Measurements from ENCODE around the gene SDK2. TPM values are rescaled to one million over a fixed set of nuclear protein-coding genes. Genes with fewer than 3 reads are reported as not detected.
A peak's percentile ranks its signal among the peaks of the same experiment; 100 is the strongest.

Gene SDK2
- total RNA-seq, 1 experiment from 2014 or later: 0.67 TPM

DNA sequence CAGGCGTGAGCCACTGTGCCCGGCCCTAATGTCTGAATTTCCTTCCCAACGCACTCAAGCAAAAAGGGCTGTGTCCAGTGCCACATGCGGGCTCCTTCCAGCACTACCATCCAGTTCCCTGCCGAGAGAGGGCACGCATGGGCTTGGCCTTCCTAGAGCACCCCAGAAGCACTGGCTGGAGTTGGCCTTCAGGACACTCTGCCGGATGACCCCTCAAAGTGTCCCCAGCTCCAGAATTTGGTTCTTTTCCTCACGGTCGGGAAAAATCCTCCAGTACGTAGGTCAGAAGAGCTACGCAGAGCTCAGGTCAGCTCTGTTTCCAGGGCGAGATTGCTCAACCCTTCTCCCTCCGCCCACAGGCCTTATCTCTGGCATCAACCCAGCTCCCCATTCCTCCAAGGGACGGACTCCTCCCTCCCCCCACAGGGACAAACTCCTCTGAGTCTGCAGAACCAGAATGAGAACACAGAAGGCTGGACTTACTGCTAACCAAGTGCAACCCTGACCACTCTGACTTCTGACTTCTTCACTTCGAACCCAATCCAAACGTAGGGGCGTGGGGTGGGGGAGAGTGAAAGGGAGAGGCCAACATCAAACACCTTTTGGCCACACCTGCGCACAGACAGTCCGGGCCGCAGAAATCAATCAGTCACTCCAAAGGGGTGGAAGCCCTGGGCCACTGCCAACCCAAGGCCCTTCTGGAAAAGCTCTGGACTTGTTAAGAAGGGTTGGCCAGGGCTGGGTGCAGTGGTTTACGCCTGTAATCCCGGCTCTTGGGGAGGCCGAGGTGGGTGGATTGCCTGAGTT, 336.0 kb downstream of the SDK2 start:
- no TSS peak for BruUV-seq (replicated peaks)
- ChIA-PET CTCF (no interaction called here), POLR2A (ENCODE audit: low non-redundant PET) (interaction anchor here (0.6 kb wide), 1 partner anchor 22 kb away, joined by 23 read pairs; no protein-coding TSS in a partner anchor)
- peak; percentile 56 for DNase-seq (ENCODE audit: low spot score)
- TF ChIP-seq, protein P1, sequence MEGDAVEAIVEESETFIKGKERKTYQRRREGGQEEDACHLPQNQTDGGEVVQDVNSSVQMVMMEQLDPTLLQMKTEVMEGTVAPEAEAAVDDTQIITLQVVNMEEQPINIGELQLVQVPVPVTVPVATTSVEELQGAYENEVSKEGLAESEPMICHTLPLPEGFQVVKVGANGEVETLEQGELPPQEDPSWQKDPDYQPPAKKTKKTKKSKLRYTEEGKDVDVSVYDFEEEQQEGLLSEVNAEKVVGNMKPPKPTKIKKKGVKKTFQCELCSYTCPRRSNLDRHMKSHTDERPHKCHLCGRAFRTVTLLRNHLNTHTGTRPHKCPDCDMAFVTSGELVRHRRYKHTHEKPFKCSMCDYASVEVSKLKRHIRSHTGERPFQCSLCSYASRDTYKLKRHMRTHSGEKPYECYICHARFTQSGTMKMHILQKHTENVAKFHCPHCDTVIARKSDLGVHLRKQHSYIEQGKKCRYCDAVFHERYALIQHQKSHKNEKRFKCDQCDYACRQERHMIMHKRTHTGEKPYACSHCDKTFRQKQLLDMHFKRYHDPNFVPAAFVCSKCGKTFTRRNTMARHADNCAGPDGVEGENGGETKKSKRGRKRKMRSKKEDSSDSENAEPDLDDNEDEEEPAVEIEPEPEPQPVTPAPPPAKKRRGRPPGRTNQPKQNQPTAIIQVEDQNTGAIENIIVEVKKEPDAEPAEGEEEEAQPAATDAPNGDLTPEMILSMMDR (conservative IDR thresholded peaks at IDR 0.05; ENCODE audit: low read depth, low read length): no peak
- TF ChIP-seq EZH2 (IDR thresholded peaks at IDR 0.05; ENCODE audit: borderline replicate concordance, low read depth, low read length, poor library complexity, severe bottlenecking): no peak
- Histone ChIP-seq H3K36me3 (ENCODE audit: insufficient read depth, low read length, poor library complexity, severe bottlenecking) (no peaks in the 10 kb centered on the region), H3K4me3 (ENCODE audit: low read depth, low read length, poor library complexity, severe bottlenecking) (no peak overlapping the region), H3K27ac (ENCODE audit: low read depth, low read length, poor library complexity, severe bottlenecking) (peak overlapping the region; percentile 32), H3K9me3 (ENCODE audit: low read depth, low read length, poor library complexity, severe bottlenecking) (no peaks in the 10 kb centered on the region), H3K27me3 (replicated peaks; ENCODE audit: insufficient read depth, low read depth, low read length, poor library complexity) (no peaks in the 10 kb centered on the region), H3K4me1 (ENCODE audit: insufficient read depth, low read length, poor library complexity, severe bottlenecking) (peaks cover 61% of the 10 kb centered on the region)
- intact Hi-C loops (cut with micrococcal nuclease; ENCODE audit: unreplicated experiment): no loop called here

DNA sequence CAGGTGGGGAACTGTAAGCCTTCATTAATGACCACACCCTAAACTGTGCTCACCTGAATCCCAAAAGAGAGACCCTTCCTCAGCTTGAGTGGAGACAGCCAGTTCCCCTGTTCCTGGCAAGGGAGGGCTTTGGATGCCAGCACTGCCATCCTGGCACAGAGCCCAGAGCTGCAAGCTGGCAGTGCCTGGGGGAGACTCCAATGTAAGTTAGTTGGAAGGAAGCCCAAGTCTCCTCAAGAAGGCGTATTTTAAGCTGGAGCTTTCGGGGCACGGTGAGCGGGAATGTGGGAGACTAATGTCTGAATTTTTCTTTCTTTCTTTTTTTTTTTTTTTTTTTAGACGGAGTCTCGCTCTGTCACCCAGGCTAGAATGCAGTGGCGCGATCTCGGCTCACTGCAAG, 337.1 kb downstream of the SDK2 start:
- no peaks in the 10 kb centered on the region for H3K27me3 ChIP-seq (replicated peaks; ENCODE audit: insufficient read depth, low read depth, low read length, poor library complexity)
- BruUV-seq (replicated peaks): no TSS peak
- ChIA-PET POLR2A (ENCODE audit: low non-redundant PET) (interaction anchor here (0.6 to 0.7 kb wide), 2 partner anchors 9 to 23 kb away, joined by 5 to 23 read pairs; no protein-coding TSS in a partner anchor), CTCF (interaction anchor here (0.7 kb wide), 1 partner anchor 41 kb away, joined by 8 read pairs; no protein-coding TSS in a partner anchor)
- no peak overlapping the region for H3K4me3 ChIP-seq (ENCODE audit: low read depth, low read length, poor library complexity, severe bottlenecking)
- peak overlapping the region; percentile 91 for H3K27ac ChIP-seq (ENCODE audit: low read depth, low read length, poor library complexity, severe bottlenecking)
- TF ChIP-seq EZH2 (IDR thresholded peaks at IDR 0.05; ENCODE audit: borderline replicate concordance, low read depth, low read length, poor library complexity, severe bottlenecking): no peak
- TF ChIP-seq, protein P1 (conservative IDR thresholded peaks at IDR 0.05; ENCODE audit: low read depth, low read length): no peak
- DNase-seq (ENCODE audit: low spot score): peak; percentile 57
- H3K36me3 ChIP-seq (ENCODE audit: insufficient read depth, low read length, poor library complexity, severe bottlenecking): no peaks in the 10 kb centered on the region
- H3K4me1 ChIP-seq (ENCODE audit: insufficient read depth, low read length, poor library complexity, severe bottlenecking): peaks cover 61% of the 10 kb centered on the region
- intact Hi-C loops (cut with micrococcal nuclease; ENCODE audit: unreplicated experiment): no loop called here
- H3K9me3 ChIP-seq (ENCODE audit: low read depth, low read length, poor library complexity, severe bottlenecking): no peaks in the 10 kb centered on the region

DNA sequence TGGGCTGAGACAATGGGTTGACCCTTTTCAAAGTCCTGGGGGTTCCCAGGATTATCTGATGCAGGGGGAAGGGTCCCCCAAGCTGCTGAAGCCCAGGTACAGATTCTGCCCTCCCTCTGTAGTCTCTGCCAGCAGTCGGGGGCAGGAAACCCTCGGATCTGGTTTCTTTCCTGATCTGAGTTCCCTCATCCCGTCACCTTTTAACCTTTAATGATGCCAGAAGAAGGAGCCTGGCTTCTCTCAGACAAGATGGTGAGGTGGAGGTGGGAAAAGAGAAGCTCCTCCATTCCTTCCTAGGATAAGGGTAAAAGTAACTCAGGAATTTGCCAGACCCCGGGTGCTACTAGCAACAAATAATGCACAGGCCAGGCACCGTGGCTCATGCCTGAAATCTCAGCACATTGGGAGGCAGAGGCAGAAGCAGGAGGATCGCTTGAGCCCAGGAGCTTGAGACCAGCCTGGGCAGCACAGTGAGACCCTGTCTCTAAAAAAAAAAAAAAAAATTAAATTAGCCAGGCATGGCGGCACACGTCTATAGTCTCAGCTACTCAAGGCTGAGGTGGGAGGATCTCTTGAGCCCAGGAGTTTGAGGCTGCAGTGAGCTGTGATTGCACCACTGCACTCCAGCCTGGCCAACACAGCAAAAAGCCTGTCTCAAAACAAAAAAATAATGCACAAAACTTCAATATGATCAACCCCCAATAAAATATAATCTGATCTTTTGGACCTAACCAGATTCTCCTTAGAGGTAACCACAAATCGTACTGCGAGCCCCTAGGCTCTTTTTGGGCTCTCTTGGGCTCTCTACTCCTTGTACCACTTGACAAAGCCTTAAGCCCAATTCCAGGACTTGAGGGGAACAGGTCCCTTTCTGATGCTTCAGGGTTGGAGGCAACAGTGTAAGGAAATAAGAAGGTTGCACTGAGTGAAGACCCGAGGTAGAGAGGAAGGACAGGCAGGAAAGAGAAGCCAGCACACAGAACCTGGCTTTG, 338.1 kb downstream of the SDK2 start:
- TF ChIP-seq, protein P1 (conservative IDR thresholded peaks at IDR 0.05; ENCODE audit: low read depth, low read length): no peak
- TF ChIP-seq EZH2 (IDR thresholded peaks at IDR 0.05; ENCODE audit: borderline replicate concordance, low read depth, low read length, poor library complexity, severe bottlenecking): no peak
- no TSS peak for BruUV-seq (replicated peaks)
- H3K27me3 ChIP-seq (replicated peaks; ENCODE audit: insufficient read depth, low read depth, low read length, poor library complexity): no peaks in the 10 kb centered on the region
- POLR2A ChIA-PET (ENCODE audit: low non-redundant PET): no interaction called here
- no peak for DNase-seq (ENCODE audit: low spot score)
- H3K9me3 ChIP-seq (ENCODE audit: low read depth, low read length, poor library complexity, severe bottlenecking): no peaks in the 10 kb centered on the region
- intact Hi-C loops (cut with micrococcal nuclease; ENCODE audit: unreplicated experiment): no loop called here
- H3K4me3 ChIP-seq (ENCODE audit: low read depth, low read length, poor library complexity, severe bottlenecking): peak overlapping the region; percentile 38
- H3K36me3 ChIP-seq (ENCODE audit: insufficient read depth, low read length, poor library complexity, severe bottlenecking): no peaks in the 10 kb centered on the region
- CTCF ChIA-PET: no interaction called here
- H3K27ac ChIP-seq (ENCODE audit: low read depth, low read length, poor library complexity, severe bottlenecking): peak overlapping the region; percentile 91
- H3K4me1 ChIP-seq (ENCODE audit: insufficient read depth, low read length, poor library complexity, severe bottlenecking): peaks cover 71% of the 10 kb centered on the region
